GM23338 (cell line): ENCODE results near the gene POMT2. TPM values are rescaled to one million over a fixed set of nuclear protein-coding genes. Genes with fewer than 3 reads are reported as not detected.

Source experiments
- ATAC-seq: fragments of 200-7000 bp; cut with Tn5 transposase; 3 replicates; pipeline ENCODE4 v1.9.1; 2020
- DNase-seq: peaks from one replicate; pipeline ENCODE4 v3.0.0-alpha.2; 2015; ENCODE audit warnings: low spot score
- H2AFZ ChIP-seq: fragments of 200-600 bp; sonication (generic); 2 replicates; pipeline ENCODE4 v1.8.0; 2016; ENCODE audit warnings: antibody characterized with exemption, mild to moderate bottlenecking, moderate library complexity
- H3F3A ChIP-seq: fragments of 200-600 bp; sonication (generic); replicated peaks from 2 replicates; pipeline ENCODE4 v1.8.0; 2017; ENCODE audit warnings: antibody characterized with exemption, mixed run types, low read depth
- H3K27ac ChIP-seq: fragments of 200-600 bp; sonication (generic); 2 replicates; pipeline ENCODE4 v1.6.1; 2016; ENCODE audit warnings: low read depth
- H3K27me3 ChIP-seq: fragments of 200-600 bp; sonication (generic); 2 replicates; pipeline ENCODE4 v1.8.0; 2016; ENCODE audit warnings: mild to moderate bottlenecking, mixed run types, moderate library complexity; ENCODE audit not compliant: insufficient read depth
- H3K36me3 ChIP-seq: fragments of 200-600 bp; sonication (generic); 2 replicates; pipeline ENCODE4 v1.8.0; 2016; ENCODE audit warnings: mild to moderate bottlenecking; ENCODE audit not compliant: insufficient read depth
- H3K4me1 ChIP-seq: fragments of 200-600 bp; sonication (generic); 2 replicates; pipeline ENCODE4 v1.8.0; 2016; ENCODE audit warnings: mild to moderate bottlenecking, moderate library complexity; ENCODE audit not compliant: insufficient read depth
- H3K4me2 ChIP-seq: fragments of 200-600 bp; sonication (generic); 2 replicates; pipeline ENCODE4 v1.7.1; 2017; ENCODE audit warnings: mixed run types
- H3K4me3 ChIP-seq: fragments of 200-600 bp; sonication (generic); 2 replicates; pipeline ENCODE4 v1.6.1; 2016; ENCODE audit warnings: mixed run types
- H3K79me2 ChIP-seq: fragments of 200-600 bp; sonication (generic); replicated peaks from 2 replicates; pipeline ENCODE4 v1.8.0; 2017; ENCODE audit warnings: mild to moderate bottlenecking; ENCODE audit not compliant: insufficient read depth
- H3K9me2 ChIP-seq: fragments of 200-600 bp; sonication (generic); 2 replicates; pipeline ENCODE4 v1.8.0; 2017; ENCODE audit not compliant: insufficient read depth
- H4K20me1 ChIP-seq: fragments of 200-600 bp; sonication (generic); replicated peaks from 2 replicates; pipeline ENCODE4 v1.8.0; 2017; ENCODE audit warnings: mild to moderate bottlenecking; ENCODE audit not compliant: insufficient read depth
- H3K27ac Mint-ChIP-seq: 2 replicates; pipeline ENCODE4 v1.8.0; 2020; ENCODE audit warnings: inconsistent platforms, mild to moderate bottlenecking, moderate library complexity, mixed read lengths
- H3K27me3 Mint-ChIP-seq: 3 replicates; pipeline ENCODE4 v1.8.0; 2022; ENCODE audit warnings: low read depth, mild to moderate bottlenecking, moderate library complexity, mixed read lengths, inconsistent platforms; ENCODE audit not compliant: insufficient read depth, poor library complexity
- H3K36me3 Mint-ChIP-seq: 3 replicates; pipeline ENCODE4 v1.8.0; 2021; ENCODE audit warnings: low read depth, mild to moderate bottlenecking, inconsistent platforms, moderate library complexity, mixed read lengths
- H3K4me1 Mint-ChIP-seq: 3 replicates; pipeline ENCODE4 v1.8.0; 2020; ENCODE audit warnings: mild to moderate bottlenecking, inconsistent platforms, mixed read lengths
- H3K4me3 Mint-ChIP-seq: 3 replicates; pipeline ENCODE4 v1.8.0; 2021; ENCODE audit warnings: moderate library complexity, mild to moderate bottlenecking, inconsistent platforms, mixed read lengths
- H3K9me3 Mint-ChIP-seq: 3 replicates; pipeline ENCODE4 v1.8.0; 2020; ENCODE audit warnings: moderate library complexity, mild to moderate bottlenecking, inconsistent platforms, mixed read lengths
- EZH2 ChIP-seq: fragments of 200-600 bp; sonication (generic); IDR thresholded peaks from one replicate; pipeline ENCODE4 v1.8.0; 2017; ENCODE audit warnings: antibody characterized with exemption, mild to moderate bottlenecking, low read depth; ENCODE audit not compliant: unreplicated experiment
- EZH2phosphoT487 ChIP-seq: fragments of 200-600 bp; sonication (generic); IDR thresholded peaks from one replicate; pipeline ENCODE4 v1.8.1; 2018; ENCODE audit warnings: antibody characterized with exemption; ENCODE audit not compliant: unreplicated experiment
- NANOG ChIP-seq: IDR thresholded peaks from 2 replicates; pipeline ENCODE4 v1.6.1; 2016; ENCODE audit warnings: antibody characterized with exemption, borderline replicate concordance
- STAT1 ChIP-seq: IDR thresholded peaks from one replicate; pipeline ENCODE4 v1.6.1; 2016; ENCODE audit warnings: antibody characterized with exemption; ENCODE audit not compliant: unreplicated experiment
- ZNF331 ChIP-seq: fragments of 250-450 bp; sonication (Bioruptor Pico); IDR thresholded peaks from 2 replicates; pipeline ENCODE4 v1.5.0; 2020; ENCODE audit warnings: low read depth, mild to moderate bottlenecking, moderate library complexity
- polyA plus RNA-seq: library from polyadenylated mRNA; unstranded; fragments of >200 nt; fragmentation: Nextera tagmentation; extraction: Ambion mirVana; gene quantifications from 2 replicates; pipeline ENCODE4 v1.2.1, GENCODE V29; 2016
- total RNA-seq: library from RNA; depleted of rRNA; stranded (reverse); fragments of >200 nt; shearing (Covaris generic); gene quantifications from 2 replicates; pipeline ENCODE4 v1.2.3, GENCODE V29; 2014
- TF ChIP-seq, protein P1 (sequence below), 2 experiments: fragments of 200-600 bp in 1 of 2; sonication (generic) in 1 of 2; conservative IDR thresholded peaks; 2 replicates each; pipeline versions ENCODE4 v1.5.1 to v1.6.1; 2016 to 2017; ENCODE audit warnings: antibody characterized with exemption in 2 of 2, low read depth in 2 of 2, mild to moderate bottlenecking in 2 of 2, moderate library complexity in 1 of 2
- TF ChIP-seq, protein P2 (sequence below): IDR thresholded peaks from one replicate; pipeline ENCODE4 v1.6.1; 2018; ENCODE audit warnings: antibody characterized with exemption; ENCODE audit not compliant: unreplicated experiment
- TF ChIP-seq, protein P3 (sequence below): IDR thresholded peaks from 2 replicates; pipeline ENCODE4 v1.6.1; 2016; ENCODE audit warnings: antibody characterized with exemption

POMT2 gene
- total and polyA plus RNA-seq, 2 experiments from 2014 or later: 24.3 to 29.9 TPM

DNA sequence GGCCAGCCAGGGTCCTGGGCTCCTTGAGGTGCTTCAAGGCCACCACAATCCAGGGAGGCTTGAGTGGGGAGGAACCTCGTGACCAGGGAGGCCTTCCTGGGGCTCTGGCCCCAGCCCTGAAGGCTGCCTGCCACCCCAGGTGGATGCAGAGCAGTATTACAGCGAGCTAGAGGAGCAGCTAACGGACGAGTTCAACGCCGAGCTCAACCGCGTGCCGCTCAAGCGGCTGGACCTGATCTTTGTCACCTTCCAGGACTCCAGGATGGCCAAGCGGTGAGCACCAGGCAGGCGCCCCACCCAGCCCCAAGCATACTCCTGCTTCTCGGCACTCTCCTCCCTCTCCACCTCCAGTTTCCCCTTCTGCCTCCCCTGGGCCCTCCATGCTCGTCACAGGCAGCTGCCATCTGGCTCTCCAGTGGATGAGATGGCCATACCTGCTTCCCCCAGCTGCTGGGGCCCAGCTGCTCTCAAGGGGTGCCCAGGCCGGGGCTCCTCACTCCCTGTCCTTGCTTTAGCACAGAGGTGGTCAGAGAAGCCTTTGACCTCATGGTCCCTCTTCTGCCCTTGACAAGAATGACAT lies 80.3 kb downstream of the POMT2 start:
- Histone ChIP-seq H3K4me3 (no peak overlapping the region), H3K27ac (no peak overlapping the region), H3K4me1 (no peaks in the 10 kb centered on the region), H2AFZ (no peak overlapping the region), H3K36me3 (no peaks in the 10 kb centered on the region), H3K9me2 (no peaks in the 10 kb centered on the region), H4K20me1 (no peaks in the 10 kb centered on the region), H3F3A (no peaks in the 10 kb centered on the region), H3K79me2 (no peaks in the 10 kb centered on the region), H3K4me2 (no peak overlapping the region), H3K27me3 (no peaks in the 10 kb centered on the region)
- Mint-ChIP-seq H3K4me3 (no peak overlapping the region), H3K4me1 (no peaks in the 10 kb centered on the region), H3K27ac (no peak overlapping the region), H3K9me3 (no peaks in the 10 kb centered on the region), H3K27me3 (peaks cover 10% of the 10 kb centered on the region), H3K36me3 (no peaks in the 10 kb centered on the region)
- ATAC-seq (peak; percentile 63), DNase-seq (no peak)
- TF ChIP-seq EZH2: no peak
- TF ChIP-seq, protein P1, sequence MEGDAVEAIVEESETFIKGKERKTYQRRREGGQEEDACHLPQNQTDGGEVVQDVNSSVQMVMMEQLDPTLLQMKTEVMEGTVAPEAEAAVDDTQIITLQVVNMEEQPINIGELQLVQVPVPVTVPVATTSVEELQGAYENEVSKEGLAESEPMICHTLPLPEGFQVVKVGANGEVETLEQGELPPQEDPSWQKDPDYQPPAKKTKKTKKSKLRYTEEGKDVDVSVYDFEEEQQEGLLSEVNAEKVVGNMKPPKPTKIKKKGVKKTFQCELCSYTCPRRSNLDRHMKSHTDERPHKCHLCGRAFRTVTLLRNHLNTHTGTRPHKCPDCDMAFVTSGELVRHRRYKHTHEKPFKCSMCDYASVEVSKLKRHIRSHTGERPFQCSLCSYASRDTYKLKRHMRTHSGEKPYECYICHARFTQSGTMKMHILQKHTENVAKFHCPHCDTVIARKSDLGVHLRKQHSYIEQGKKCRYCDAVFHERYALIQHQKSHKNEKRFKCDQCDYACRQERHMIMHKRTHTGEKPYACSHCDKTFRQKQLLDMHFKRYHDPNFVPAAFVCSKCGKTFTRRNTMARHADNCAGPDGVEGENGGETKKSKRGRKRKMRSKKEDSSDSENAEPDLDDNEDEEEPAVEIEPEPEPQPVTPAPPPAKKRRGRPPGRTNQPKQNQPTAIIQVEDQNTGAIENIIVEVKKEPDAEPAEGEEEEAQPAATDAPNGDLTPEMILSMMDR (conservative IDR thresholded peaks at IDR 0.05; ENCODE audit: low read depth in 2 of 2): no peak
- TF ChIP-seq, protein P2, sequence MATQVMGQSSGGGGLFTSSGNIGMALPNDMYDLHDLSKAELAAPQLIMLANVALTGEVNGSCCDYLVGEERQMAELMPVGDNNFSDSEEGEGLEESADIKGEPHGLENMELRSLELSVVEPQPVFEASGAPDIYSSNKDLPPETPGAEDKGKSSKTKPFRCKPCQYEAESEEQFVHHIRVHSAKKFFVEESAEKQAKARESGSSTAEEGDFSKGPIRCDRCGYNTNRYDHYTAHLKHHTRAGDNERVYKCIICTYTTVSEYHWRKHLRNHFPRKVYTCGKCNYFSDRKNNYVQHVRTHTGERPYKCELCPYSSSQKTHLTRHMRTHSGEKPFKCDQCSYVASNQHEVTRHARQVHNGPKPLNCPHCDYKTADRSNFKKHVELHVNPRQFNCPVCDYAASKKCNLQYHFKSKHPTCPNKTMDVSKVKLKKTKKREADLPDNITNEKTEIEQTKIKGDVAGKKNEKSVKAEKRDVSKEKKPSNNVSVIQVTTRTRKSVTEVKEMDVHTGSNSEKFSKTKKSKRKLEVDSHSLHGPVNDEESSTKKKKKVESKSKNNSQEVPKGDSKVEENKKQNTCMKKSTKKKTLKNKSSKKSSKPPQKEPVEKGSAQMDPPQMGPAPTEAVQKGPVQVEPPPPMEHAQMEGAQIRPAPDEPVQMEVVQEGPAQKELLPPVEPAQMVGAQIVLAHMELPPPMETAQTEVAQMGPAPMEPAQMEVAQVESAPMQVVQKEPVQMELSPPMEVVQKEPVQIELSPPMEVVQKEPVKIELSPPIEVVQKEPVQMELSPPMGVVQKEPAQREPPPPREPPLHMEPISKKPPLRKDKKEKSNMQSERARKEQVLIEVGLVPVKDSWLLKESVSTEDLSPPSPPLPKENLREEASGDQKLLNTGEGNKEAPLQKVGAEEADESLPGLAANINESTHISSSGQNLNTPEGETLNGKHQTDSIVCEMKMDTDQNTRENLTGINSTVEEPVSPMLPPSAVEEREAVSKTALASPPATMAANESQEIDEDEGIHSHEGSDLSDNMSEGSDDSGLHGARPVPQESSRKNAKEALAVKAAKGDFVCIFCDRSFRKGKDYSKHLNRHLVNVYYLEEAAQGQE: no peak
- no peak for TF ChIP-seq EZH2phosphoT487
- TF ChIP-seq, protein P3, sequence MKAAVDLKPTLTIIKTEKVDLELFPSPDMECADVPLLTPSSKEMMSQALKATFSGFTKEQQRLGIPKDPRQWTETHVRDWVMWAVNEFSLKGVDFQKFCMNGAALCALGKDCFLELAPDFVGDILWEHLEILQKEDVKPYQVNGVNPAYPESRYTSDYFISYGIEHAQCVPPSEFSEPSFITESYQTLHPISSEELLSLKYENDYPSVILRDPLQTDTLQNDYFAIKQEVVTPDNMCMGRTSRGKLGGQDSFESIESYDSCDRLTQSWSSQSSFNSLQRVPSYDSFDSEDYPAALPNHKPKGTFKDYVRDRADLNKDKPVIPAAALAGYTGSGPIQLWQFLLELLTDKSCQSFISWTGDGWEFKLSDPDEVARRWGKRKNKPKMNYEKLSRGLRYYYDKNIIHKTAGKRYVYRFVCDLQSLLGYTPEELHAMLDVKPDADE: no peak
- no peak for TF ChIP-seq ZNF331
- TF ChIP-seq NANOG: no peak
- TF ChIP-seq STAT1: no peak

DNA sequence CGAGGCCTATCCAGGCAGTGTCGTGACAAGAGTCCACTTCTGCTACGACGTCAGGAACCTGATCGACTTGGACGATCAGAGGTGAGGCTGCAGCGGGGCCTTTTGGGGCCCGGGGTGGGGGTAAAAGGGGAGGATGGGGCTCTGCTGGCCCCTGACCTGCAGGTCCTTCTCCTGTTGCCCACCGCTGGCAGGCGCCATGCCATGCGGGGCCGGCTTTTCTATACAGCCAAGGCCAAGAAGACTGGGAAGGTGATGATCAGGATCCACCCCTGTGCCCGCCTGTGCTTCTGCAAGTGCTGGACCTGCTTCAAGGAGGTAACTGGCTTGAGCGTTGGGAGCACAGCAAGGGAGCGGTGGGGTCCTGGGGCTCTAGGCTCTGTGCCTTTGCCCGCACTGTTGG lies 81.3 kb downstream of the POMT2 start:
- Histone ChIP-seq H3K79me2 (no peaks in the 10 kb centered on the region), H3K9me2 (no peaks in the 10 kb centered on the region), H3K27ac (no peak overlapping the region), H3K27me3 (no peaks in the 10 kb centered on the region), H3K4me1 (no peaks in the 10 kb centered on the region), H2AFZ (no peak overlapping the region), H3K36me3 (no peaks in the 10 kb centered on the region), H4K20me1 (no peaks in the 10 kb centered on the region), H3K4me2 (no peak overlapping the region), H3K4me3 (no peak overlapping the region), H3F3A (no peaks in the 10 kb centered on the region)
- H3K4me3 Mint-ChIP-seq: no peak overlapping the region
- no peaks in the 10 kb centered on the region for H3K9me3 Mint-ChIP-seq
- H3K4me1 Mint-ChIP-seq: no peaks in the 10 kb centered on the region
- no peak for DNase-seq
- ATAC-seq: no peak
- H3K27ac Mint-ChIP-seq: no peak overlapping the region
- TF ChIP-seq, protein P2: no peak
- TF ChIP-seq, protein P1 (conservative IDR thresholded peaks at IDR 0.05; ENCODE audit: low read depth in 2 of 2): no peak
- TF ChIP-seq EZH2: no peak
- H3K36me3 Mint-ChIP-seq: no peaks in the 10 kb centered on the region
- H3K27me3 Mint-ChIP-seq: peaks cover 8% of the 10 kb centered on the region
